HG03108 (cell line): ENCODE results near the gene NDUFB3.
A peak's percentile ranks its signal among the peaks of the same experiment; 100 is the strongest.

Experiments used
- ATAC-seq: cut with Tn5 transposase; IDR thresholded peaks from one replicate; pipeline ENCODE4 v1.9.1; 2021; ENCODE audit warnings: moderate library complexity; ENCODE audit not compliant: unreplicated experiment

The NDUFB3 gene

DNA sequence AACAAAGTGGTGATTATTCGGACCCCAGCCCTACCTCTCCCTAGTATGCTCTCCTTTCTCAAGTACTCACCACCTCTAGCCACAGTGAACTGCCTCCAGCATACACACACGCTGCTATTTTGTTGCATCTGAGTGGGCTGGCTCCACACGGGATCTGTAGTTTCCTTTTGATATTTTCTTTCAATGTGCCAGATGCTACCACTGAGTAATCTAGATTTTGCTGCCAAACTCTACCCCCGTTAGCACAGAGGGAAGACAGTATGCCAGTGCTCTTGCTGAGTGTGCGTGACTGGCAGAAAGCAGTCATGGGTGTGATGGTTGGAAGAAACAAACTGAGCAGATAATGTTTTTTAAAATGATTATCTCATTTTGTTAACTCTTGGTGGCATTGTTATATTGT is 55.8 kb downstream of the NDUFB3 start:
- no peak for ATAC-seq

- no peak for ATAC-seq
These were observed 56.2 kb downstream of the NDUFB3 start for GRCh38 chr2:201128033-201128432.

DNA sequence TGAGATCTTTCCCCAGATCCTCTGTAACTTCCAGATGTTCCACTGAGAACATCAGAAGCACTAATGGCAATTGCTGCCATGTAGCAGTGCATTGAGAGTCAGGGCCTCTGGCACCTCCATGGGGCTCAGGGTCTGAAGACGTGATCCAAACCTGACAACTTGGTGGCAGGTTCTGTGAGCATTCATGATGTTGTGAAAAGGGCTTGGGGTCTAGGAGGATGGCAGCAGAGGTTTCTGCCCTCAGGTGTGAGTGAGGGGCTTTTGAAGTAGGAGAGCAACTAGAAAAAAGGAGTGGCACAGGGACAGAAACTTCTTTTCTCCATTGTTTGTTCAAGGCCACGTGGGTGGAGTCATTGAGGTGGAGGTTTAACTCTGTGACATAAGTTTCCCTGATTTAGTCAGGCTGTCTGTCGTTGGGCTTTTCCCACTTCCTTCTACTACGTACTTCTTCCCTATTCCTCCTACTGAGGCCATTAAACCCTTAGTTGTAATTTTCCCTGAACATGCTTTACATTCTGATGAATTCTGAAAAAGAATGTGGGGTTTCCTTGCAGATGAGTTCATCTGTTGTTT is 57.2 kb downstream of the NDUFB3 start:
- ATAC-seq: no peak

DNA sequence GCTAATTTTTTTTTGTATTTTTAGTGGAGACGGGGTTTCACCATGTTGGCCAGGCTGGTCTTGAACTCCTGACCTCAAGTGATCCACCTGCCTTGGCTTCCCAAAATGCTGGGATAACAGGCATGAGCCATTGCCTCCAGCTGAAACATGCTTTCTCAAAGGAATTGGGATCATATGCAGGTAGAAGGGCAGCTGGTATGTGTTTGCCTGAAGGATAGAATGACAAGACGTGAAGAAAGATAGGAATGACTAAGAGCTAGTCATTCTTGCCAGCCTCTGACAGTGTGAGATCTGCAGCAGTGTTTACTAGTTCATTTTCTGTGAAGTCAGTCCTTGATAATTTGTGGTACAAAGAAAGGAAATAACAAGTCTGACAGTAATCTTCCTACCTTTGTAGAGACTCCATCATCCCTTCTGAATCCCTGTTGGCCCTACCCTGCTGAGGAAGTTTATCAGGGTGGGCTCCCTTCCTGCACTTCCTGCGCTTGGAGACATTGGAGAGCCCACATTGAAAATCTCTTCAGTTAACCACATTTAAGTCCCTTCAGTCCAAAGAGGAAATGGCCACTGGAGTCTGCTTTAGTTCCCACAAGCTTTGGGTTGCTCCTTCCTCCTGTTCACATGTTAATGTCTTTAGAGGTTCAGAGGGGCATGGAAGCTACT is 58.9 kb downstream of the NDUFB3 start:
- no peak for ATAC-seq

DNA sequence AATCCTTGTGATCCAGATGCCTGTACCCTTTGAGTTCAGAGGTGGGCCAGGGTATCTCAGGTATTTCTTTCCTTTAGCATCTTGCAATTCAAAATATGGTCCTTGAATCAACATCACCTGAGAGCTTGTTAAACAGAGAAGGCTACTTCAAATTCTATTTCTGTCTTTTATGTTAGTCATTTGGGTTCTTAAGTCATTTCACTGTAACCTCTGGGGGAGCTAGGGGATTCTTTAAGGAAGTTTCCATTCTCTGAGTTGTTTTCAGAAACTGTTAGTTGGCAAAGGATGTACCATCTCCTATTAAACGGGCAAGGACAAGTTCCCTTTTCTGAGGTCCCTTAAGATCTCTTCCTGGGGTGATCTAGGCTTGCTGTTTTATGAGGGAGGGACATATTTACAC is 60.7 kb downstream of the NDUFB3 start:
- peak; percentile 36 for ATAC-seq
